T-helper 17 cell (primary cell): Measurements from ENCODE around the gene RBM41. TPM values are rescaled to one million over a fixed set of nuclear protein-coding genes. Genes with fewer than 3 reads are reported as not detected.
"Not testable (repeated sequence)": the region's sequence is repeated elsewhere in the genome, so short reads cannot be mapped to it uniquely, and the experiment has no call there.

Experiments
- ATAC-seq: fragments of 150-1000 bp; cut with Tn5 transposase; 2 replicates; pipeline ENCODE4 v1.10.0; 2021; ENCODE audit warnings: mild to moderate bottlenecking, moderate library complexity
- DNase-seq, 3 donors: peaks; one replicate each; pipeline versions ENCODE4 v3.0.0 to v3.0.0-alpha.2; 2020 to 2021
- H3K9me3 ChIP-seq: one replicate; pipeline ENCODE4 v1.7.0; 2013; ENCODE audit warnings: low read length, mild to moderate bottlenecking; ENCODE audit not compliant: control insufficient read depth, poor library complexity, severe bottlenecking
- H3K27ac Mint-ChIP-seq: one replicate; pipeline ENCODE4 v1.8.0; 2022; ENCODE audit warnings: mild to moderate bottlenecking, moderate library complexity, mixed read lengths
- H3K27me3 Mint-ChIP-seq: one replicate; pipeline ENCODE4 v1.8.0; 2022; ENCODE audit warnings: mixed read lengths
- H3K36me3 Mint-ChIP-seq: one replicate; pipeline ENCODE4 v1.8.0; 2022; ENCODE audit warnings: low read depth, mixed read lengths
- H3K4me1 Mint-ChIP-seq: one replicate; pipeline ENCODE4 v1.8.0; 2022; ENCODE audit warnings: mild to moderate bottlenecking, mixed read lengths
- H3K4me3 Mint-ChIP-seq: one replicate; pipeline ENCODE4 v1.8.0; 2022; ENCODE audit warnings: mild to moderate bottlenecking, moderate library complexity, mixed read lengths
- total RNA-seq, 4 donors: library from RNA in 2 of 4; stranded (reverse) in 2 of 4; gene quantifications; one replicate each; pipeline ENCODE4 v1.2.3 and lab custom pipeline; 2022 to 2026

The RBM41 gene
- total RNA-seq, result 10 to 100 TPM; 12.0 to 15.6 TPM
- total RNA-seq (lab: John Stamatoyannopoulos, UW), result 20.4 to 31.1 reads per million in 2 donors

GRCh38 chrX:107118322-107119147 lies at the start of gene RBM41:
Gene RBM41 (minus strand): TSS chrX:107118822. CDS start chrX:107118773, 49 bp downstream.
- peaks cover 15% of the 10 kb centered on the region for H3K36me3 Mint-ChIP-seq
- DNase-seq (peak; percentile 47 to 58 (median 52)), ATAC-seq (peak; percentile 100)
- peak within 1 kb of the TSS; percentile 99 for H3K4me3 Mint-ChIP-seq
- peak within 1 kb of the TSS; percentile 94 for H3K27ac Mint-ChIP-seq
- no peaks in the 10 kb centered on the region for H3K9me3 ChIP-seq
- H3K27me3 Mint-ChIP-seq, result no peaks in the 10 kb centered on the region
- peaks cover 24% of the 10 kb centered on the region for H3K4me1 Mint-ChIP-seq

- Mint-ChIP-seq H3K27me3 (no peaks in the 10 kb centered on the region), H3K4me1 (no peaks in the 10 kb centered on the region), H3K4me3 (no peak overlapping the region), H3K36me3 (peaks cover 2% of the 10 kb centered on the region), H3K27ac (no peak overlapping the region)
- no peak for DNase-seq
- H3K9me3 ChIP-seq, result no peaks in the 10 kb centered on the region
- ATAC-seq, result no peak
Observed at GRCh38 chrX:107168257-107168656, 49.6 kb upstream of the RBM41 start.

GRCh38 chrX:107167163-107167921 lies 48.7 kb upstream of the RBM41 start:
- no peak for ATAC-seq
- no peak for DNase-seq
- Mint-ChIP-seq H3K27me3 (no peaks in the 10 kb centered on the region), H3K4me3 (no peak overlapping the region), H3K4me1 (no peaks in the 10 kb centered on the region), H3K36me3 (peaks cover 2% of the 10 kb centered on the region), H3K27ac (no peak overlapping the region)
- H3K9me3 ChIP-seq, result no peaks in the 10 kb centered on the region

GRCh38 chrX:107157618-107158017 lies 39.0 kb upstream of the RBM41 start:
- H3K4me1 Mint-ChIP-seq, H3K9me3 ChIP-seq, H3K27me3 Mint-ChIP-seq, H3K4me3 Mint-ChIP-seq, H3K27ac Mint-ChIP-seq, H3K36me3 Mint-ChIP-seq, DNase-seq, ATAC-seq: not testable (repeated sequence)

GRCh38 chrX:107155621-107156430 lies 37.2 kb upstream of the RBM41 start:
- H3K36me3 Mint-ChIP-seq, H3K9me3 ChIP-seq, H3K27me3 Mint-ChIP-seq, H3K4me1 Mint-ChIP-seq, ATAC-seq, DNase-seq: not testable (repeated sequence)
- Mint-ChIP-seq H3K4me3 (peak overlapping the region; percentile 71), H3K27ac (peak overlapping the region; percentile 21)

GRCh38 chrX:107154787-107155620 lies 36.4 kb upstream of the RBM41 start:
- Mint-ChIP-seq H3K4me3 (peak overlapping the region; percentile 71), H3K27ac (peak overlapping the region; percentile 21), H3K4me1 (peaks cover 5% of the 10 kb centered on the region), H3K27me3 (no peaks in the 10 kb centered on the region), H3K36me3 (no peaks in the 10 kb centered on the region)
- ATAC-seq, result peak; percentile 33
- H3K9me3 ChIP-seq, result no peaks in the 10 kb centered on the region
- DNase-seq, result no peak

- Mint-ChIP-seq H3K4me3 (no peak overlapping the region), H3K36me3 (no peaks in the 10 kb centered on the region), H3K27ac (no peak overlapping the region), H3K4me1 (peaks cover 5% of the 10 kb centered on the region), H3K27me3 (no peaks in the 10 kb centered on the region)
- no peaks in the 10 kb centered on the region for H3K9me3 ChIP-seq
- ATAC-seq, result no peak
- DNase-seq, result no peak
Observed at GRCh38 chrX:107153005-107153404, 34.4 kb upstream of the RBM41 start.

GRCh38 chrX:107146670-107147069 lies 28.0 kb upstream of the RBM41 start:
- H3K9me3 ChIP-seq, result no peaks in the 10 kb centered on the region
- DNase-seq, result no peak
- Mint-ChIP-seq H3K27ac (no peak overlapping the region), H3K4me1 (peaks cover 3% of the 10 kb centered on the region), H3K4me3 (no peak overlapping the region), H3K27me3 (no peaks in the 10 kb centered on the region), H3K36me3 (no peaks in the 10 kb centered on the region)
- no peak for ATAC-seq

- no peaks in the 10 kb centered on the region for H3K27me3 Mint-ChIP-seq
- H3K4me1 Mint-ChIP-seq, result peaks cover 4% of the 10 kb centered on the region
- H3K4me3 Mint-ChIP-seq, result no peak overlapping the region
- no peaks in the 10 kb centered on the region for H3K9me3 ChIP-seq
- H3K36me3 Mint-ChIP-seq, result peaks cover 2% of the 10 kb centered on the region
- no peak overlapping the region for H3K27ac Mint-ChIP-seq
- ATAC-seq (no peak), DNase-seq (no peak)
Observed at GRCh38 chrX:107135965-107136307, 17.3 kb upstream of the RBM41 start.

- no peaks in the 10 kb centered on the region for H3K9me3 ChIP-seq
- ATAC-seq, result no peak
- DNase-seq, result no peak
- Mint-ChIP-seq H3K27ac (no peak overlapping the region), H3K4me1 (peaks cover 4% of the 10 kb centered on the region), H3K4me3 (peak overlapping the region; percentile 3), H3K36me3 (peaks cover 2% of the 10 kb centered on the region), H3K27me3 (no peaks in the 10 kb centered on the region)
Observed at GRCh38 chrX:107135049-107135964, 16.7 kb upstream of the RBM41 start.

- no peaks in the 10 kb centered on the region for H3K9me3 ChIP-seq
- Mint-ChIP-seq H3K27me3 (no peaks in the 10 kb centered on the region), H3K4me1 (peaks cover 2% of the 10 kb centered on the region), H3K27ac (no peak overlapping the region), H3K4me3 (no peak overlapping the region), H3K36me3 (no peaks in the 10 kb centered on the region)
- ATAC-seq (no peak), DNase-seq (no peak)
Observed at GRCh38 chrX:107123750-107124149, 5.1 kb upstream of the RBM41 start.

GRCh38 chrX:107119283-107119682 lies 661 bp upstream of the RBM41 start:
- no peak for DNase-seq
- peak overlapping the region; percentile 99 for H3K4me3 Mint-ChIP-seq
- H3K4me1 Mint-ChIP-seq, result peaks cover 18% of the 10 kb centered on the region
- no peaks in the 10 kb centered on the region for H3K9me3 ChIP-seq
- no peaks in the 10 kb centered on the region for H3K27me3 Mint-ChIP-seq
- H3K27ac Mint-ChIP-seq, result peak overlapping the region; percentile 94
- peaks cover 8% of the 10 kb centered on the region for H3K36me3 Mint-ChIP-seq
- no peak for ATAC-seq
